ENCODE data around the gene SLC27A4.
"Not testable (repeated sequence)": the region's sequence is repeated elsewhere in the genome, so short reads cannot be mapped to it uniquely, and the experiment has no call there.

SLC27A4 gene

GRCh38 chr9:128323791-128324190 is 16.5 kb upstream of the SLC27A4 start:
- in situ Hi-C loops (cut with HindIII; ENCODE audit: low sequenced_read_pairs): no loop called here

GRCh38 chr9:128324401-128324800 is 15.9 kb upstream of the SLC27A4 start:
- no peak overlapping the region for H3K4me3 ChIP-seq (ENCODE audit: low read depth, low read length)
- DNase-seq (ENCODE audit: low read depth, low spot score): no peak
- no peak for TF ChIP-seq CTCF (IDR thresholded peaks at IDR 0.05; ENCODE audit: low read depth, low read length)
- in situ Hi-C loops (cut with HindIII; ENCODE audit: low sequenced_read_pairs): no loop called here

More at GRCh38 chr9:128323791-128324190, 16.5 kb upstream of the SLC27A4 start:
- H3K4me3 ChIP-seq (ENCODE audit: low read depth, low read length): peak overlapping the region; percentile 89
- TF ChIP-seq CTCF (IDR thresholded peaks at IDR 0.05; ENCODE audit: low read depth, low read length): no peak
- DNase-seq (ENCODE audit: low read depth, low spot score): no peak

GRCh38 chr9:128325629-128326028 is 14.7 kb upstream of the SLC27A4 start:
- in situ Hi-C loops (cut with HindIII; ENCODE audit: low sequenced_read_pairs): no loop called here
- H3K4me3 ChIP-seq (ENCODE audit: low read depth, low read length): no peak overlapping the region
- TF ChIP-seq CTCF (IDR thresholded peaks at IDR 0.05; ENCODE audit: low read depth, low read length): no peak
- no peak for DNase-seq (ENCODE audit: low read depth, low spot score)

- no peak for DNase-seq (ENCODE audit: low read depth, low spot score)
- TF ChIP-seq CTCF (IDR thresholded peaks at IDR 0.05; ENCODE audit: low read depth, low read length): no peak
- H3K4me3 ChIP-seq (ENCODE audit: low read depth, low read length): no peak overlapping the region
- in situ Hi-C loops (cut with HindIII; ENCODE audit: low sequenced_read_pairs): no loop called here
These were observed 6.9 kb upstream of the SLC27A4 start for GRCh38 chr9:128333451-128333869.

- no peak overlapping the region for H3K4me3 ChIP-seq (ENCODE audit: low read depth, low read length)
- TF ChIP-seq CTCF (IDR thresholded peaks at IDR 0.05; ENCODE audit: low read depth, low read length): no peak
- in situ Hi-C loops (cut with HindIII; ENCODE audit: low sequenced_read_pairs): no loop called here
- no peak for DNase-seq (ENCODE audit: low read depth, low spot score)
These were observed 5.2 kb upstream of the SLC27A4 start for GRCh38 chr9:128335161-128335560.

GRCh38 chr9:128335914-128336313 is 4.4 kb upstream of the SLC27A4 start:
- TF ChIP-seq CTCF (IDR thresholded peaks at IDR 0.05; ENCODE audit: low read depth, low read length): no peak
- H3K4me3 ChIP-seq (ENCODE audit: low read depth, low read length): no peak overlapping the region
- DNase-seq (ENCODE audit: low read depth, low spot score): no peak
- in situ Hi-C loops (cut with HindIII; ENCODE audit: low sequenced_read_pairs): no loop called here

- in situ Hi-C loops (cut with HindIII; ENCODE audit: low sequenced_read_pairs): no loop called here
- TF ChIP-seq CTCF (IDR thresholded peaks at IDR 0.05; ENCODE audit: low read depth, low read length): no peak
- H3K4me3 ChIP-seq (ENCODE audit: low read depth, low read length): no peak overlapping the region
- no peak for DNase-seq (ENCODE audit: low read depth, low spot score)
These were observed 2.4 kb upstream of the SLC27A4 start for GRCh38 chr9:128337936-128338335.

GRCh38 chr9:128338852-128339614 is 1.3 kb upstream of the SLC27A4 start:
- DNase-seq (ENCODE audit: low read depth, low spot score); in situ Hi-C loops (cut with HindIII; ENCODE audit: low sequenced_read_pairs); H3K4me3 ChIP-seq (ENCODE audit: low read depth, low read length): not testable (repeated sequence)
